ENCODE measurements around the gene ST3GAL4. TPM values are rescaled to one million over a fixed set of nuclear protein-coding genes. Genes with fewer than 3 reads are reported as not detected.

ST3GAL4 gene
- total RNA-seq, 2 experiments from 2014 or later, result 1.6 TPM

DNA sequence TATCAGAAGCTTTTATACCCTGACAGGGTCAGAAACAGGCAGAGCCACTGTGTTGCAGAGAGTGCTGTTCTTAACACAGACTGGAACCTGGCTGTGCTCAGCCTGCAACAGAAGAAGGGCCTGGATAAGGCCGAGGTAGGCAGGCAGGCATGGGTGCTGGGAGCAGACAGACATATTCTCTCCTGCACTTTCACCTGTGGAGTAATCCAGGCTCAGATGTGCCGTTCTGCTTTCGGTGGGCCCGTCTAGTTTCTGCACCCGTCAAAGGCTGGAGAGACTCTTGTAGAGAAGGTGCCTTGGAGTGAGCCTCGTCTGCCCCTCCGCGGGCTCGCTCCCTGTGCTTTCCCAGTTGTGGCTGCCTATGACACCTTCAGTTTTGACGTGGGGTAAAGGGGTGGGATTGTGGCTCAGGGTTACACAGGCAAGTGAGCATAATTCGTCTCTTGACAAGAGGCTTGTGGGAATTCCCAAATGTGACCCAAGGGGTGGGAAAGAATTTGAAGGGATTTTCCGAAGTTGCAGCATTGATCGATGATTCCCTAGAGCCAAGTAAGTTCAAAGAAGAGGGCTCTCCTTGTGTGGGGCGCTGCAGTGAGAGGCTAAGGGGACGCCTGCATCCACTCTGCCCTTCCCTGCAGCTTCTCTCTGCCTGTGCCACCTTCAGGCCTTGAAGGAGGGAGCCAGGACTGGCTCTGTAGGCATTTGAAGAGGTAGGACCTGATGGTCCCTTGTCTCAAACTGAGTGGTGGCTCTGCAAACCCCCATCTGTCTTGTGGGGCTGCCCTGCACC is 16.2 kb upstream of the ST3GAL4 start:
- ATAC-seq (ENCODE audit: poor library complexity), result no peak
- peaks cover 78% of the 10 kb centered on the region for H3K36me3 Mint-ChIP-seq (ENCODE audit: low read depth)
- Histone ChIP-seq H3K27me3 (ENCODE audit: control insufficient read depth in 1 of 2, insufficient read depth in 2 of 2, low read length in 2 of 2) (no peaks in the 10 kb centered on the region), H3K4me1 (ENCODE audit: insufficient read depth, low read length) (peaks cover 3% of the 10 kb centered on the region), H3K9me3 (ENCODE audit: control insufficient read depth in 1 of 2, insufficient read depth in 1 of 2, low read length in 2 of 2) (no peaks in the 10 kb centered on the region), H3K27ac (ENCODE audit: low read depth in 1 of 2, low read length in 2 of 2) (no peak overlapping the region), H3K36me3 (ENCODE audit: insufficient read depth, low read length) (peaks cover 76% of the 10 kb centered on the region), H3K4me3 (ENCODE audit: low read length) (no peak overlapping the region)
- intact Hi-C loops (cut with DNase I, micrococcal nuclease), result no loop called here
- CTCF ChIA-PET, result no interaction called here
- POLR2A ChIA-PET, result no interaction called here
- no peak overlapping the region for H3K4me3 Mint-ChIP-seq
- H3K9me3 Mint-ChIP-seq, result no peaks in the 10 kb centered on the region
- no peaks in the 10 kb centered on the region for H3K4me1 Mint-ChIP-seq (ENCODE audit: low read depth)
- H3K27me3 Mint-ChIP-seq, result no peaks in the 10 kb centered on the region
- H3K27ac Mint-ChIP-seq, result no peak overlapping the region
- DNase-seq, result no peak
- TF ChIP-seq, protein P1, sequence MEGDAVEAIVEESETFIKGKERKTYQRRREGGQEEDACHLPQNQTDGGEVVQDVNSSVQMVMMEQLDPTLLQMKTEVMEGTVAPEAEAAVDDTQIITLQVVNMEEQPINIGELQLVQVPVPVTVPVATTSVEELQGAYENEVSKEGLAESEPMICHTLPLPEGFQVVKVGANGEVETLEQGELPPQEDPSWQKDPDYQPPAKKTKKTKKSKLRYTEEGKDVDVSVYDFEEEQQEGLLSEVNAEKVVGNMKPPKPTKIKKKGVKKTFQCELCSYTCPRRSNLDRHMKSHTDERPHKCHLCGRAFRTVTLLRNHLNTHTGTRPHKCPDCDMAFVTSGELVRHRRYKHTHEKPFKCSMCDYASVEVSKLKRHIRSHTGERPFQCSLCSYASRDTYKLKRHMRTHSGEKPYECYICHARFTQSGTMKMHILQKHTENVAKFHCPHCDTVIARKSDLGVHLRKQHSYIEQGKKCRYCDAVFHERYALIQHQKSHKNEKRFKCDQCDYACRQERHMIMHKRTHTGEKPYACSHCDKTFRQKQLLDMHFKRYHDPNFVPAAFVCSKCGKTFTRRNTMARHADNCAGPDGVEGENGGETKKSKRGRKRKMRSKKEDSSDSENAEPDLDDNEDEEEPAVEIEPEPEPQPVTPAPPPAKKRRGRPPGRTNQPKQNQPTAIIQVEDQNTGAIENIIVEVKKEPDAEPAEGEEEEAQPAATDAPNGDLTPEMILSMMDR (IDR thresholded peaks at IDR 0.05), result no peak

DNA sequence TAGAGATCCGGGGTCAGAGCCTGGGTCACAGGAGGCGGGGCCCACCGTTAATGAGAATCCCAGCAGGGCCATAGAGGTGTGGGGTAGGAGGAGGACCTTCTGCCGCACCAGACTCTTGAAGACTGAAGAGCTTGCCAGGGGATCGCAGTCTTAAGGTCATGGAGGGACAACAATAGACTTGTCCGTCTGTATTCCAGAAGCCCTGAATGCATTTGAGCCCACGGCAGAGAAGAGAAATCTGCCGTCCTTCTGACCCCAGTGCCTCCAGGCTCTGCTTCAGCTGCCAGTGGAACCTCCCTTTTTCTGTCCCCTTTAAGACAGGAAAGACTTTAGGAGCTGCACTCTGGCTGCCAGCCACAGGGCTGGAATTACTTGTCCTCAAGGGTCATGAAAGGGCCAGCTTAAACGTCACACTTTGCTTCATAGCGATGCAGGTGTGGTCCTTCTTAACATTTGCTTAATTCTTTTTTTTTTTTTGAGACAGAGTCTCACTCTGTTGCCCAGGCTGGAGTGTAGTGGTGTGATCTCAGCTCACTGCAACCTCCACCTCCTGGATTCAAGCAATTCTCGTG is 15.5 kb upstream of the ST3GAL4 start:
- H3K9me3 Mint-ChIP-seq, result no peaks in the 10 kb centered on the region
- H3K36me3 Mint-ChIP-seq (ENCODE audit: low read depth), result peaks cover 80% of the 10 kb centered on the region
- H3K27me3 ChIP-seq (ENCODE audit: control insufficient read depth in 1 of 2, insufficient read depth in 2 of 2, low read length in 2 of 2), result no peaks in the 10 kb centered on the region
- POLR2A ChIA-PET, result no interaction called here
- H3K4me3 Mint-ChIP-seq, result no peak overlapping the region
- TF ChIP-seq, protein P1 (IDR thresholded peaks at IDR 0.05), result no peak
- no peak overlapping the region for H3K27ac Mint-ChIP-seq
- H3K36me3 ChIP-seq (ENCODE audit: insufficient read depth, low read length), result peaks cover 77% of the 10 kb centered on the region
- H3K27me3 Mint-ChIP-seq, result no peaks in the 10 kb centered on the region
- CTCF ChIA-PET, result no interaction called here
- no peak overlapping the region for H3K27ac ChIP-seq (ENCODE audit: low read depth in 1 of 2, low read length in 2 of 2)
- no peak overlapping the region for H3K4me3 ChIP-seq (ENCODE audit: low read length)
- no peaks in the 10 kb centered on the region for H3K4me1 Mint-ChIP-seq (ENCODE audit: low read depth)
- H3K9me3 ChIP-seq (ENCODE audit: control insufficient read depth in 1 of 2, insufficient read depth in 1 of 2, low read length in 2 of 2), result no peaks in the 10 kb centered on the region
- intact Hi-C loops (cut with DNase I, micrococcal nuclease), result no loop called here
- ATAC-seq (ENCODE audit: poor library complexity) (no peak), DNase-seq (no peak)
- peaks cover 3% of the 10 kb centered on the region for H3K4me1 ChIP-seq (ENCODE audit: insufficient read depth, low read length)

DNA sequence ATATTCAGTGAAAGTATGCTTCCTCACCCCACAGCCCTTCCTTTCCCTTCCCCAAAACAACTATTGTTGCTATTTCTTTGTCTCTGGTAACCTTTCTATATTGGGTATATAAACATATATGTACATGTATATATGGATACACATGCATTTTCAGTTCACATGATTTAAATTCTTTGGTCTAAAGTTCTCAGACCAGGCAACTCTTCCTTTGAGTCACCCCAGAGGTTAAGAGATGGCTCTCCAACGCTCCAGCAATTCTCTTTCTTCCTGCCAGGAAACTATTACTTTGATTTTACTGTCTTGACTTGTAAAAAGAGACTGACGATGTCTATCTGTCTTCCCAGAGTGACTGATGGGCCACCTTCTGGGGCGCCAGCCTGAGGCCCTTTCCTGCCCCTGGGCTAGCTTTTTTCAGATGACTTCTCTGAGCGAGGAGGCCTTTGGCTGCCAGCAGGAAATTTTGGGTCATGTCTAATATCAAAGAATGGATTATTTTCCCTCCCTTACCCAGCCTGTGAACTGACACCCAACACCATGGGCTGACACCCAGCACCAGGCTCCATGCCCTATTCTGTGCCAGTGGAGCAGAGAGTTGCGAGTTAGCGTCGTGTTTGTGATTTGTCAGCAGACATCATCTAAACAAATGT is 14.4 kb upstream of the ST3GAL4 start:
- ChIA-PET CTCF (no interaction called here), POLR2A (no interaction called here)
- Histone ChIP-seq H3K4me1 (ENCODE audit: insufficient read depth, low read length) (peaks cover 3% of the 10 kb centered on the region), H3K27me3 (ENCODE audit: control insufficient read depth in 1 of 2, insufficient read depth in 2 of 2, low read length in 2 of 2) (no peaks in the 10 kb centered on the region), H3K27ac (ENCODE audit: low read depth in 1 of 2, low read length in 2 of 2) (no peak overlapping the region), H3K4me3 (ENCODE audit: low read length) (no peak overlapping the region), H3K9me3 (ENCODE audit: control insufficient read depth in 1 of 2, insufficient read depth in 1 of 2, low read length in 2 of 2) (no peaks in the 10 kb centered on the region), H3K36me3 (ENCODE audit: insufficient read depth, low read length) (peaks cover 83% of the 10 kb centered on the region)
- no peak for DNase-seq
- intact Hi-C loops (cut with DNase I, micrococcal nuclease), result no loop called here
- no peaks in the 10 kb centered on the region for H3K27me3 Mint-ChIP-seq
- TF ChIP-seq, protein P1 (IDR thresholded peaks at IDR 0.05), result no peak
- H3K4me1 Mint-ChIP-seq (ENCODE audit: low read depth), result no peaks in the 10 kb centered on the region
- H3K36me3 Mint-ChIP-seq (ENCODE audit: low read depth), result peaks cover 77% of the 10 kb centered on the region
- ATAC-seq (ENCODE audit: poor library complexity), result no peak
- H3K27ac Mint-ChIP-seq, result no peak overlapping the region
- H3K9me3 Mint-ChIP-seq, result no peaks in the 10 kb centered on the region
- no peak overlapping the region for H3K4me3 Mint-ChIP-seq
